MCF 10A (cell line): ENCODE data around the gene ZNF652. TPM values are rescaled to one million over a fixed set of nuclear protein-coding genes. Genes with fewer than 3 reads are reported as not detected.

Source experiments
- BruUV-seq: library from RNA; stranded (reverse); fragments of 400-500 nt; replicated peaks from 2 replicates; lab custom pipeline; 2021; lab: Mats Ljungman, UMichigan
- CTCF ChIA-PET: fragments of 300-600 bp; sonication (Branson Sonifier 250); formaldehyde crosslinking; extraction: SDS; loops from one replicate; lab custom pipeline; 2021; ENCODE audit warnings: antibody characterized with exemption, inconsistent platforms; lab: Yijun Ruan, JAX
- POLR2A ChIA-PET: fragments of 300-600, 350-650 bp; sonication (Branson Sonifier 250); formaldehyde crosslinking; extraction: SDS; loops from one replicate; lab custom pipeline; 2020; ENCODE audit warnings: antibody characterized with exemption, inconsistent platforms; lab: Yijun Ruan, JAX
- DNase-seq: peaks from one replicate; pipeline ENCODE4 v3.0.0-alpha.2; 2018; ENCODE audit not compliant: unreplicated experiment
- H3K27ac Mint-ChIP-seq: one replicate; pipeline ENCODE4 v1.8.0; 2022; ENCODE audit warnings: mild to moderate bottlenecking, low read depth, mixed read lengths; ENCODE audit not compliant: unreplicated experiment
- H3K27me3 Mint-ChIP-seq: one replicate; pipeline ENCODE4 v1.8.0; 2022; ENCODE audit warnings: mixed read lengths; ENCODE audit not compliant: insufficient read depth, unreplicated experiment
- H3K36me3 Mint-ChIP-seq: one replicate; pipeline ENCODE4 v1.8.0; 2022; ENCODE audit warnings: mild to moderate bottlenecking, moderate library complexity, mixed read lengths; ENCODE audit not compliant: insufficient read depth, unreplicated experiment
- H3K4me1 Mint-ChIP-seq: one replicate; pipeline ENCODE4 v1.8.0; 2022; ENCODE audit warnings: mixed read lengths; ENCODE audit not compliant: insufficient read depth, unreplicated experiment
- H3K4me3 Mint-ChIP-seq: one replicate; pipeline ENCODE4 v1.8.0; 2022; ENCODE audit warnings: mild to moderate bottlenecking, moderate library complexity, mixed read lengths; ENCODE audit not compliant: unreplicated experiment
- H3K9me3 Mint-ChIP-seq: one replicate; pipeline ENCODE4 v1.8.0; 2022; ENCODE audit warnings: mixed read lengths; ENCODE audit not compliant: unreplicated experiment
- CTCF ChIP-seq: fragments of 200-600 bp; IDR thresholded peaks from one replicate; pipeline ENCODE4 v1.8.0; 2022; ENCODE audit warnings: antibody characterized with exemption, mild to moderate bottlenecking; ENCODE audit not compliant: unreplicated experiment
- intact Hi-C: fragments of 100-400 bp; cut with micrococcal nuclease; formaldehyde crosslinking; loops from 2 replicates; pipeline ENCODE4 v1.14.1; 2022
- total RNA-seq: library from RNA; stranded (reverse); gene quantifications from 2 replicates; pipeline ENCODE4 v1.2.3, GENCODE V29; 2022

The ZNF652 gene
- total RNA-seq, 1 experiment from 2014 or later, result 18.8 TPM

- ChIA-PET POLR2A (interaction anchor here (0.7 kb wide), 1 partner anchor 39 kb away, joined by 3 read pairs; no protein-coding TSS in a partner anchor), CTCF (interaction anchor here (0.6 kb wide), 1 partner anchor 9 kb away, joined by 4 read pairs; no protein-coding TSS in a partner anchor)
- no peak overlapping the region for H3K27ac Mint-ChIP-seq
- no peak for TF ChIP-seq CTCF
- no peak for DNase-seq
- no TSS peak for BruUV-seq
- H3K27me3 Mint-ChIP-seq, result no peaks in the 10 kb centered on the region
- no peak overlapping the region for H3K4me3 Mint-ChIP-seq
- peaks cover 57% of the 10 kb centered on the region for H3K36me3 Mint-ChIP-seq
- no peaks in the 10 kb centered on the region for H3K9me3 Mint-ChIP-seq
- peaks cover 5% of the 10 kb centered on the region for H3K4me1 Mint-ChIP-seq
- intact Hi-C loops, result no loop called here
Measured at GRCh38 chr17:49403514-49404289, 41.7 kb upstream of the ZNF652 start.

- no TSS peak for BruUV-seq
- Mint-ChIP-seq H3K27ac (no peak overlapping the region), H3K4me1 (no peaks in the 10 kb centered on the region), H3K9me3 (no peaks in the 10 kb centered on the region), H3K36me3 (peaks cover 48% of the 10 kb centered on the region), H3K27me3 (no peaks in the 10 kb centered on the region), H3K4me3 (no peak overlapping the region)
- CTCF ChIA-PET, result interaction anchor here (0.6 to 1.4 kb wide), 2 partner anchors 10 to 154 kb away, joined by 4 to 5 read pairs; no protein-coding TSS in a partner anchor
- POLR2A ChIA-PET, result no interaction called here
- intact Hi-C loops, result no loop called here
- DNase-seq, result no peak
- TF ChIP-seq CTCF, result no peak
Measured at GRCh38 chr17:49402706-49403105, 40.7 kb upstream of the ZNF652 start.

GRCh38 chr17:49401971-49402611, 40.0 kb upstream of the ZNF652 start:
- no peaks in the 10 kb centered on the region for H3K9me3 Mint-ChIP-seq
- ChIA-PET CTCF (interaction anchor here (1.4 kb wide), 1 partner anchor 154 kb away, joined by 5 read pairs; no protein-coding TSS in a partner anchor), POLR2A (no interaction called here)
- intact Hi-C loops, result no loop called here
- H3K4me1 Mint-ChIP-seq, result peaks cover 5% of the 10 kb centered on the region
- no peaks in the 10 kb centered on the region for H3K27me3 Mint-ChIP-seq
- no peak overlapping the region for H3K27ac Mint-ChIP-seq
- H3K36me3 Mint-ChIP-seq, result peaks cover 48% of the 10 kb centered on the region
- TF ChIP-seq CTCF, result no peak
- H3K4me3 Mint-ChIP-seq, result no peak overlapping the region
- no TSS peak for BruUV-seq
- no peak for DNase-seq

GRCh38 chr17:49399995-49400394, 37.9 kb upstream of the ZNF652 start:
- no peaks in the 10 kb centered on the region for H3K9me3 Mint-ChIP-seq
- BruUV-seq, result no TSS peak
- intact Hi-C loops, result loop anchor here (5.0 kb wide), 1 partner anchor 38 kb away; the partner anchor contains the start of gene ZNF652
- no peak for TF ChIP-seq CTCF
- ChIA-PET POLR2A (interaction anchor here (0.6 to 2.7 kb wide), 4 partner anchors 14 to 157 kb away, joined by 3 to 10 read pairs (median 3); partner anchors contain the start of gene PHB1), CTCF (interaction anchor here (0.6 to 5.9 kb wide), 8 partner anchors 8 to 527 kb away, joined by 3 to 61 read pairs (median 4); no protein-coding TSS in a partner anchor)
- no peak overlapping the region for H3K4me3 Mint-ChIP-seq
- H3K4me1 Mint-ChIP-seq, result peaks cover 6% of the 10 kb centered on the region
- peaks cover 31% of the 10 kb centered on the region for H3K36me3 Mint-ChIP-seq
- no peaks in the 10 kb centered on the region for H3K27me3 Mint-ChIP-seq
- DNase-seq, result no peak
- H3K27ac Mint-ChIP-seq, result no peak overlapping the region
